VCaP (cell line): ENCODE data around the gene EEFSEC.

Experiments
- H3K27ac ChIP-seq: fragments of 450-650 bp; 2 replicates; pipeline ENCODE4 v1.5.1; 2017
- CTCF ChIP-seq: fragments of 450-650 bp; conservative IDR thresholded peaks from 2 replicates; pipeline ENCODE4 v1.5.1; 2017; ENCODE audit warnings: mild to moderate bottlenecking, moderate library complexity

Gene EEFSEC

DNA sequence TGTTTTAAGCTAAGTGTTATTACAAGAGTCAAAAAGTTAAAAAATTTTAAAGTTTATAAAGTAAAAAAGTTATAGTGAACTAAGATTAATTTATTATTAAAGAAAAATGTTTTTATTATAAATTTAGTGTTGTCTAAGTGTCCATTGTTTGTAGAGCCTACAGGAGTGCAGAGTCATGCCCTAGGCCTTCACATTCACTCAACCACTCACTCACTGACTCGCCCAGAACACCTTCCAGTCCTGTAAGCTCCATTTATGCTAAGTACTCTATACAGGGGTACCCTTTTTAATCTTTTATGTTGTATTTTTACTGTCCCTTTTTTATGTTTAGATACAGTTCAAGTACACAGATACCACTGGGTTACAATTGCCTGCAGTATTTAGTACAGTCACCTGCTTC is 37.2 kb downstream of the EEFSEC start:
- TF ChIP-seq CTCF = no peak
- no peak overlapping the region for H3K27ac ChIP-seq

GRCh38 chr3:128192131-128192530 is 38.9 kb downstream of the EEFSEC start:
- no peak overlapping the region for H3K27ac ChIP-seq
- TF ChIP-seq CTCF = no peak

DNA sequence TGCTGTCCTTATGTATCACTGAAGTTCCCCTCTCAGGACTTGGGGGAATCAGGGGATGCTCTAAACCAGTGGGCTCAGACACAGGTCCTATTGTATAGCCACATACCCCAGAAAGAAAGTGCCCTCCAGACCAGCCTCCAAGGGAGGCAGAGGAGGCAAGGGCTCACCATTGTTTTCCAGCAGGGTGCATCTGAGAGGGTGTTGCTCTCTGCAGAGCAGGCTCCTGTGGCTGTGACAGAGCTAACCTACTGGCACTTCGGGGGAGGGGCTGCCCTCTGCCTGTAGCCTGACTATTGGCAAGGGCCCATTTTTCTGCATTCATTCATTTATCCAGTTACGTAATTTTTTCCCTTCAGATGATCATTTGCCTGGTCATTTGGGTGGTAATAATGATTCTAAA is 39.9 kb downstream of the EEFSEC start:
- H3K27ac ChIP-seq = no peak overlapping the region
- TF ChIP-seq CTCF = no peak

GRCh38 chr3:128194843-128195242 is 41.6 kb downstream of the EEFSEC start:
- TF ChIP-seq CTCF = no peak

GRCh38 chr3:128195369-128195768 is 42.1 kb downstream of the EEFSEC start:
- no peak for TF ChIP-seq CTCF
- no peak overlapping the region for H3K27ac ChIP-seq

More at GRCh38 chr3:128194843-128195242, 41.6 kb downstream of the EEFSEC start:
- no peak overlapping the region for H3K27ac ChIP-seq

DNA sequence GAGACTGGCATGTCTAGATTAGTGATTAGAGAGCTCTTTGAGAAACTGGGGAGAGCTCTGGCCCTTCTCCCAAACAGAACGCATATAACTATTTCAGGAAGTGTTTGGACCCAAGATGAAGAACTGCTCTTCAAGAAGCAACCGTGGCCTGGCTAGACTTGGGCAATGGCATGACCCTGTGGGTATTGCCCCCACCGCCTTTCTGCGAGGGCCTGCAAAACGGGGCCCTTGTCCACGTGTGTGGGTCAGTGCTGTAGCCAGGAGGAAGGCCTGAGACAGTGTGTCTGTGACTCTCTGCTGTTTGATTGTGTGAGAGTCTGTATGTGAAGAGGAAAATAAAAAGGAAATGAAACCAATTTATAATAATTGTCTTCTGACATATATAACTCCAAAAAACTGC is 42.5 kb downstream of the EEFSEC start:
- H3K27ac ChIP-seq = no peak overlapping the region
- no peak for TF ChIP-seq CTCF

DNA sequence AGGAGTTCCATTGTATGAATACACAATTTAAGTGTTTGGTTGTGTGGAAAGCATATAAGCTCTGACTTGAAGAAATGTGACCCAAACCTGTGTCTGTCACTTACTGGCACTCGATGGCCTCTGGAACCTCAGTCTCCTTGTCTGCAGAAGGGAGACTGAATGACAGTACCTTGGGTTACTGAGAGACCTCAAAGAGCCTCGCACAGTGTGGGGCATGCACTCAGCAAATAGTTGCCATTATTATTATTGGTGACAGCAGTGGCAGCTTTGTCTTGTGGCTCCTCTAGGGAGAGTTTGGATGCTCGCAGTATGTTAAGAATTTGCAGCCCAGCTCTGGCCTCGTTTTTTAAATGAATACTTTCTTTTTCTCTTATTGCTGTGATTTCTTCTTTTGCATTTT is 43.4 kb downstream of the EEFSEC start:
- TF ChIP-seq CTCF = no peak

GRCh38 chr3:128197855-128198254 is 44.6 kb downstream of the EEFSEC start:
- H3K27ac ChIP-seq = no peak overlapping the region
- no peak for TF ChIP-seq CTCF

More for the DNA sequence above, 43.4 kb downstream of the EEFSEC start:
- H3K27ac ChIP-seq = no peak overlapping the region
